Pancreas (tissue), 10 donors: ENCODE data around the gene MTG2. TPM values are rescaled to one million over a fixed set of nuclear protein-coding genes. Genes with fewer than 3 reads are reported as not detected.

Experiments
- ATAC-seq, 4 donors: fragments of 200-7000 bp; cut with Tn5 transposase; one replicate each; pipeline versions ENCODE4 v1.8.0 to v1.9.1; 2020; ENCODE audit warnings: mild to moderate bottlenecking in 4 of 4, moderate library complexity in 4 of 4
- DNase-seq, 6 donors: peaks; one replicate each; pipeline ENCODE4 v3.0.0-alpha.2; 2020
- FAIRE-seq: peaks from 2 replicates; lab custom pipeline; 2012; peaks lifted over from hg19 to GRCh38; lab: Jason Lieb, UNC
- H3K27ac ChIP-seq, 4 donors: fragments of 200-600 bp; sonication (generic); 1 replicate in 3 of 4; 2 replicates in 1 of 4; pipeline versions ENCODE4 v1.5.0 to v1.8.0; 2020
- H3K27me3 ChIP-seq, 4 donors: fragments of 200-600 bp; one replicate each; pipeline ENCODE4 v1.8.0; 2021
- H3K36me3 ChIP-seq, 3 donors: fragments of 200-600 bp; sonication (generic) in 1 of 3; one replicate each; pipeline versions ENCODE4 v1.5.0 to v1.8.0; 2020 to 2021
- H3K4me1 ChIP-seq, 3 donors: fragments of 200-600 bp; one replicate each; pipeline ENCODE4 v1.8.0; 2021
- H3K4me3 ChIP-seq, 4 donors: fragments of 200-600 bp; sonication (generic) in 2 of 4; one replicate each; pipeline versions ENCODE4 v1.5.0 to v1.8.0; 2020 to 2021
- H3K9me3 ChIP-seq, 4 donors: fragments of 200-600 bp; one replicate each; pipeline ENCODE4 v1.8.0; 2021
- CTCF ChIP-seq, 4 donors: fragments of 200-600 bp; sonication (generic) in 3 of 4; IDR thresholded peaks; one replicate each; pipeline versions ENCODE4 v1.5.0 to v1.8.0; 2021; ENCODE audit warnings: antibody characterized with exemption in 4 of 4
- WGBS, 2 donors: extraction: QIAGEN DNeasy Blood & Tissue Kit; methylation state at CpG; one replicate each; pipeline ENCODE4 v1.1.7; 2013; 5-methylcytosine and 5-hydroxymethylcytosine counted together
- intact Hi-C, 3 donors: fragments of 100-400 bp; cut with DNase I; formaldehyde crosslinking; loops; one replicate each; pipeline versions ENCODE4 v1.11.1 to v1.14.2; 2022
- polyA plus RNA-seq, 2 donors: library from polyadenylated mRNA; stranded (reverse); fragments of 200-250 nt; gene quantifications; one replicate each; pipeline ENCODE4 v1.2.3, GENCODE V29; 2013
- total RNA-seq, 6 donors: library from RNA; stranded (reverse); fragmentation: NEBNext Ultra II Directional in 4 of 6; extraction: Animal tissue kit (Norgen Biotek cat#: 25700) in 4 of 6; gene quantifications; one replicate each; pipeline versions ENCODE4 v1.2.1 to v1.2.4, GENCODE V29; 2021 to 2023
- donor health status: healthy with polysubstance abuse.
- donor health status: DM: no; HTN: no; CAD: no; lungs with moderate emphysema.
- donor health status: DM: no; HTN: no; CAD: no.
- donor health status: control.
- donor health status: control.
- donor health status: Bipolar disorder and iron deficiency.
- donor health status: DM: yes; HTN: yes; CAD: no.
- donor health status: DM: no; HTN: no; CAD: no.
- donor health status: DM: no; HTN: no; CAD: no.
- donor health status: DM: yes; HTN: yes; CAD: no.

The MTG2 gene
- total and polyA plus RNA-seq, 8 donors, result 9.7 to 55.3 (median 14.2) TPM

- H3K4me1 ChIP-seq, result peaks cover 47 to 55% (median 50%) of the 10 kb centered on the region in 3 donors
- no peak for FAIRE-seq
These were observed 64.2 kb downstream of the MTG2 start for GRCh38 chr20:62246872-62247652.

GRCh38 chr20:62248890-62249560 is 66.2 kb downstream of the MTG2 start:
- peak in 2 of 6 donors; percentile 6 to 7 for DNase-seq
- H3K27ac ChIP-seq, result no peak overlapping the region
- TF ChIP-seq CTCF (IDR thresholded peaks at IDR 0.05), result no peak
- peaks cover 32 to 37% (median 32%) of the 10 kb centered on the region in 3 donors for H3K4me1 ChIP-seq
- H3K9me3 ChIP-seq, result no peaks in the 10 kb centered on the region
- H3K27me3 ChIP-seq, result no peaks in the 10 kb centered on the region
- WGBS, 2 donors, result 83 to 84% methylated on average over 6 of the region's 6 CpGs
- no peaks in the 10 kb centered on the region for H3K36me3 ChIP-seq
- intact Hi-C loops, result no loop called here
- no peak for FAIRE-seq
- no peak for ATAC-seq
- H3K4me3 ChIP-seq, result no peak overlapping the region

More at GRCh38 chr20:62246872-62247652, 64.2 kb downstream of the MTG2 start:
- WGBS, 2 donors, result 26 to 28% methylated on average over 22 of the region's 22 CpGs
- ATAC-seq, result peak; percentile 20 to 54 (median 23)
- Histone ChIP-seq H3K27ac (peak overlapping the region; percentile 25 to 65 (median 54)), H3K36me3 (no peaks in the 10 kb centered on the region), H3K9me3 (no peaks in the 10 kb centered on the region), H3K27me3 (no peaks in the 10 kb centered on the region), H3K4me3 (no peak overlapping the region)
- peak in 4 of 6 donors; percentile 73 to 87 (median 76) for DNase-seq
- no peak for TF ChIP-seq CTCF (IDR thresholded peaks at IDR 0.05)
- intact Hi-C loops, result no loop called here

GRCh38 chr20:62252342-62252966 is 69.6 kb downstream of the MTG2 start:
- H3K27ac ChIP-seq, result no peak overlapping the region
- ATAC-seq (no peak), FAIRE-seq (no peak), DNase-seq (peak in 1 of 6 donors; percentile 44)
- peaks cover under 1 to 5% (median 2%) of the 10 kb centered on the region in 3 donors for H3K4me1 ChIP-seq
- no peaks in the 10 kb centered on the region for H3K9me3 ChIP-seq
- TF ChIP-seq CTCF (IDR thresholded peaks at IDR 0.05), result no peak
- no peak overlapping the region for H3K4me3 ChIP-seq
- H3K27me3 ChIP-seq, result no peaks in the 10 kb centered on the region
- intact Hi-C loops, result no loop called here
- WGBS, 2 donors, result 83 to 86% methylated on average over 26 of the region's 26 CpGs
- peaks cover 0 to 13% (median 7%) of the 10 kb centered on the region in 3 donors for H3K36me3 ChIP-seq

Other genes with a start within 250 kb of the MTG2 start
- gene TAF4, start 117.1 kb upstream of the MTG2 start, total RNA-seq, result 10 to 100 TPM in 1 of 6 donors, 1 to 10 TPM in 5; 7.1 to 15.2 (median 8.4) TPM
- 1 to 10 TPM; 5.7 to 9.2 TPM for gene TAF4, start 117.1 kb upstream of the MTG2 start, polyA plus RNA-seq
- gene LSM14B, start 60.6 kb upstream of the MTG2 start, total RNA-seq, result 10 to 100 TPM; 14.9 to 19.7 (median 16.7) TPM
- 10 to 100 TPM in 1 of 2 donors, 1 to 10 TPM in 1; 8.4 to 20.1 TPM for gene LSM14B, start 60.6 kb upstream of the MTG2 start, polyA plus RNA-seq
- 100 to 1,000 TPM in 1 of 6 donors, 10 to 100 TPM in 5; 55.6 to 105 (median 74.3) TPM for gene PSMA7, start 39.6 kb upstream of the MTG2 start, total RNA-seq
- 100 to 1,000 TPM in 1 of 2 donors, 10 to 100 TPM in 1; 67.9 to 119 TPM for gene PSMA7, start 39.6 kb upstream of the MTG2 start, polyA plus RNA-seq
- 1 to 10 TPM; 6.6 to 9.7 (median 7.4) TPM for gene SS18L1, start 39.3 kb upstream of the MTG2 start, total RNA-seq
- 10 to 100 TPM; 13.0 to 19.3 TPM for gene SS18L1, start 39.3 kb upstream of the MTG2 start, polyA plus RNA-seq
- gene HRH3, start 37.2 kb downstream of the MTG2 start, total RNA-seq, result under 1 TPM in 1 of 6 donors, not detected in 5; 0.08 TPM
- under 1 TPM; 0.02 to 0.04 TPM for gene HRH3, start 37.2 kb downstream of the MTG2 start, polyA plus RNA-seq
- 10 to 100 TPM; 42.4 to 56.8 (median 49.2) TPM for gene OSBPL2, start 55.5 kb downstream of the MTG2 start, total RNA-seq
- 10 to 100 TPM; 33.3 to 34.6 TPM for gene OSBPL2, start 55.5 kb downstream of the MTG2 start, polyA plus RNA-seq
- gene ADRM1, start 120.0 kb downstream of the MTG2 start, total RNA-seq, result 10 to 100 TPM; 33.3 to 76.0 (median 36.5) TPM
- 10 to 100 TPM; 61.9 to 74.8 TPM for gene ADRM1, start 120.0 kb downstream of the MTG2 start, polyA plus RNA-seq
- gene LAMA5, start 184.3 kb downstream of the MTG2 start, total RNA-seq, result 10 to 100 TPM; 43.6 to 89.5 (median 59.4) TPM
- 100 to 1,000 TPM; 259 to 344 TPM for gene LAMA5, start 184.3 kb downstream of the MTG2 start, polyA plus RNA-seq
- 1,000 to 10,000 TPM in 2 of 6 donors, 100 to 1,000 TPM in 4; 662 to 1,102 (median 850) TPM for gene RPS21, start 204.1 kb downstream of the MTG2 start, total RNA-seq
- gene RPS21, start 204.1 kb downstream of the MTG2 start, polyA plus RNA-seq, result 1,000 to 10,000 TPM; 2,124 to 2,141 TPM
- gene CABLES2, start 224.3 kb downstream of the MTG2 start, total RNA-seq, result 1 to 10 TPM; 1.4 to 2.3 (median 1.9) TPM
- 1 to 10 TPM; 1.5 to 2.9 TPM for gene CABLES2, start 224.3 kb downstream of the MTG2 start, polyA plus RNA-seq
- 1 to 10 TPM in 3 of 6 donors, under 1 TPM in 3; 0.66 to 2.5 (median 1.0) TPM for gene RBBP8NL, start 244.5 kb downstream of the MTG2 start, total RNA-seq
- gene RBBP8NL, start 244.5 kb downstream of the MTG2 start, polyA plus RNA-seq, result 1 to 10 TPM; 2.0 to 4.8 TPM